HG03442 (cell line): Measurements from ENCODE around the gene ALKBH5.
"Not testable (repeated sequence)": the region's sequence is repeated elsewhere in the genome, so short reads cannot be mapped to it uniquely, and the experiment has no call there.

Source experiments
- ATAC-seq: cut with Tn5 transposase; IDR thresholded peaks from one replicate; pipeline ENCODE4 v1.9.1; 2021; ENCODE audit warnings: mild to moderate bottlenecking, moderate library complexity; ENCODE audit not compliant: unreplicated experiment

Gene ALKBH5

DNA sequence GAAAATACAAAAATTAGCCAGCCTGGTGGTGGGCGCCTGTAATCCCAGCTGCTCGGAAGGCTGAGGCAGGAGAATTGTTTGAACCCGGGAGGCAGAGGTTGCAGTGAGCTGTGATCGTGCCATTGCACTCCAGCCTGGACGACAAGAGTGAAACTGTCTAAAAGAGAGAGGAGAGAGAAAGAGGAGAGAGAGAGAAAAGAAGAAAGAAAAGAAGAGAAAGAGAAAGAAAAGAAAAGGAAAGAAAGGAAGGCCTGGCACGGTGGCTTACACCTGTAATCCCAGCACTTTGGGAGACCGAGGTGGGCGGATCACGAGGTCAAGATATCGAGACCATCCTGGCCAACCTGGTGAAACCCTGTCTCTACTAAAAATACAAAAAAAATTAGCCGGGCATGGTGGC is 33.3 kb downstream of the ALKBH5 start:
- ATAC-seq = not testable (repeated sequence)

DNA sequence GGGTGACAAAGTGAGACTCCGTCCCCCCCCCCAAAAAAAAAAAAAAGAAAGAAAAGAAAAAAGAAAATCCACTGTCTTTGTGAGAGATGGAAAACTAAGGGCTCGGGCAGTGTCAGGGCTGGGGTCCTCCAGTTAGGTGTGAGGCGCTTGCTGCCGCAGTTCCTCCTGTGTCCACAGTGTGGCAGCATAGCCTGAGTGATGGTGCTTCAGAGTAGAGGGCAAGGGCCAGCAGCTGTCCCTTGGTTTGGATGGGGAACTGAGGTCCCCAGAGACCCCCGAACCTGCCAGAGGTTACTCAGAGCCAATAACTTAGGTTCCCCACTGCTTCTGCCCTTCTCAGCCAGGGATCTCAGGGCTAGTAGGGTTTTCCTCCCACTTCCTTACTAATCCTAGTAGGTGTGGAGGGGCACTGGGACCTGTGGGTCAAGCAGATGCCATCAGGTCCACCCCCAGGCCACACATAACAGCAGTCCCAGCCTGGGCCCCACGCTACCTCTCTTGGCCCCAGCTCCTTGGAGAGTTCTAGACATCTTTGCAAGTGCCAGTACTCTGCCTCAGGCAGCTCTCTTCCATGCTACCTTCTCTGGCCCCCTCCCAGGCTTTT is 33.9 kb downstream of the ALKBH5 start:
- no peak for ATAC-seq

DNA sequence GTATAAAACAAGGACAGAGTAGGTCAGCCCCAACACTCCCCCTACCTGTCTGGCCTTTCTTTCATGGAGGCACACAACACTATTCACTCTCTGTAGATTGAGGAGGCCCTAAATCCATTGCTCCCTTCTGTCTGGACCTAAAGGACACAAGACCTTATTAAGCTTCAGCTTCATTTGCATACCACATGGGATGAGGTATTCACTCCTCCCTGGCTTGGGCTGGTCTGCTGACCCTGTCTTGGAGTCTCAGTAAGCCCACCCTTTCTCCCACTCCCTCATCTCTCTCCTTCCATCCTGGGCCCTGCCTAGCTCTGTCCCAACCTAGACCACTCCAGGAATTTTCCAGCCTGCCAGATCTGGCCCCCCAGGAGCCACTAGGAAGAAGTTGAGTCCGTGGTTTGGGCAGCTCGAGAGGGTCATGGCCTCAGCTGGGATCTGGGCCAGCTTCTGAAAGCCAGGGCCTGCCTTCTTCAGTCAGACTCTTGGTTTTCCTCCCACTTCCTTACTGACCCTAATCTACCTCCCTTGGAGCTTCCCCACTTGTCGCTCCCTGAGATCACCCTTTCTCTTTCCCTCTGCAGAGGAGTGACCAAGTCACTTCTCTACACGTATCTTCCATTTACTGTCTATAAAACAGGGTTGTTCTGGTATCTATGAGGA is 35.3 kb downstream of the ALKBH5 start:
- ATAC-seq = no peak

DNA sequence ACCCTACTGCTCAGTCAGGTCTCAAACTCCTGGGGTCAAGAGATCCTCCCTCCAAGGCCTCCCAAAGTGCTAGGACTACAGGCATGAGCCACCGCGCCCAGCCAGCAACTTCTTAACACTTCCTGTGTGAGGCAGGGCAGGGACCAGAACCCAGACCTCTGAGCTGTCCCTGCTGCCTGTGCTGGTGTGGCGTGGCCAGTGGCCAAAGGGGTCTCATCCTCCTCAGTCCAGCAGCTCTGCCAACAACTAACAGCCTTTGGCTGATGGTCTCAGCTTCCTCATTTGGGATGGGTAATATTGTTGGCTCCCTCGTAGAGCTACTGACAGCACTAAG is 40.4 kb downstream of the ALKBH5 start:
- no peak for ATAC-seq

DNA sequence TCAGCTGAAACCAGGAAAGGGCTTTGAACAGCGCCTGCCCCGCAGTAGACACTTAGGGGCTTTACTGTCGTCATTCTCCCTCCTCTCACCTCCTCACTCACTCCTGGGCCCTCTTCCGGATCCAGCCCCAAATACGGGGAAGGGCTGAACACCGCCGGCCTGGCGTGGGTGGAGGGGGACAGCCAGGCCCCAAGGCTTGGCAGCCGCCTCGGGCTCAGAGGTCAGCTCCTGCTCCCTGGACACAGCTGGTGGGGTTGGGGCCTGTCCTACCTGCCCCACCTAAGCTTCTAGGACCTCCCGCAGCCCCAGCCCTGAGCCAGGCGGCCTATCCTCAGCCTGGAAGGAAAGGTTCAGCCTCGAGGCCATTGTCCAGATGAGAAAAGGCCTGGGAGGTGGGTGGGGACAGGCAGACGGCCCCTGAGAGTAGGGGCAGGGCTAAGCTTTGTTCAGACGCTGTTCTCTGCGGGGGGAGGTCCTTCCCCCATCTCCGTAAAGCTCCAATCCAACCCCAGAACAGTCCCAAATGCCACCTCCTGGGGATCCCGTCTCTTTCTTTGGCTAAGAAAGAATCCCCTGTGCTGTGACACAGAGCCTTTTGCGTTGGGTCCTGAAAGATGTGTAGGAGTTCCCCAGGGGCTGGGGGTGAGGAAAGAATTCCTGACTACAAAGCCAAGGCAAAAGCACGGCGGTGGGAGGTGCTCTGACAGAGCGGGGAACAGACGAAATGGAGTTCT is 40.9 kb downstream of the ALKBH5 start:
- no peak for ATAC-seq

DNA sequence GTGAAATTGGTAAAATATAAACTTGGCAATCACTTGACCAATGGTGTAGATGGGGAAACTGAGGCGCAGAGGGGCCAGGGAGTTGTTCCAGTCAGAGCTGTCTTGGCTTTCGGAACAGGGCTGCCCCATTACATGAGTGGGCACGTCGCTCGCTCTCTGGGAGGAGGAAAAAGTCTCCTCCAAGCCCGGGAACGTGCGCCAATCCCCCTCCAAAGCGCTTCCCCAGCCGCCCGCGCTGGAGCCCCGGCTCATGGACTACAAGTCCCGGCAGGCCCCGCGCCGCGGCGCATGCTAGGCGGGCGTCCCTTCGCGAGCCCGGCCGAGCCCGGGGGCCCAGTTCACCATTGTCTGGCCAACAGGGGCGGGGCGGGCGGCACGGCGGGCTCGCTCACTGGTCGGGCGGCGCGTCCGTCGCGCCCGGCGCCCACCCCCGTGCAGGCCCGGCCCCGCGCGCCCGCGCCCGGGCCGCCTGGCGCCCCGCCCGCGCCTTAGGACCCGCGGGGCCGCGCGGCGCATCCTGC is 41.6 kb downstream of the ALKBH5 start, which contains the start of gene LLGL1:
TSS of gene LLGL1 (plus strand) at position 515 of the 521 bp plus-strand sequence. CDS start 48 bp downstream, outside the sequence.
- ATAC-seq = peak; percentile 76

DNA sequence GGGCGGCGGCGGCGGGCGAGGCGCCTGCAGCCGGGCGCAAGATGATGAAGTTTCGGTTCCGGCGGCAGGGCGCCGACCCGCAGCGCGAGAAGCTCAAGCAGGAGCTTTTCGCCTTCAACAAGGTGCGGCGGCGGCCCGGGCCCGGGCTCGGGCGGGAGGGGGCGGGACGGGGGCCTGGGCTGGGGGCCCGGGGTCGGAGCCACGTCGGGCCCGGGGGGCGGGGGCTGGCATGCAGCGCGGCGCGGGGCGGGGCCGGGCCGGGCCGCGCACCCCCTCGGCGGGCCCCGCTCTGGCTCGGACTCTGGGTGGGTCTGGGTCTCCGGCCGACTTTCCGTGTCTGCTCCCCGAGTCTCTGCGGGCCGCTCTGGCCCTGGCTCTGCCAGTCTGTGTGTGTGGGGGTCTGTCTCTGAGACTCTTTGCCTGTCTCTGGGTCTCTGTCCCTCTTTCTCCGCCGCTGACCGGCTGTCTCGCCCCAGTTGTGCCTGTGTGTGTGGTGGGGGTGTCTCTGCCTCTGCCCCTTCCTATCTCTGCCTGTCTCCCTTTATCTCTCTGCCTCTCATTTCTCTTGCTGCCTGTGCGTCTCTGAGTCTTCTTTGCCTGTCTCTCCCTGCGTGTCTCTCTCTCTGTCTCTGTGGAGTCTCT is 42.1 kb downstream of the ALKBH5 start:
- ATAC-seq = peak; percentile 20

DNA sequence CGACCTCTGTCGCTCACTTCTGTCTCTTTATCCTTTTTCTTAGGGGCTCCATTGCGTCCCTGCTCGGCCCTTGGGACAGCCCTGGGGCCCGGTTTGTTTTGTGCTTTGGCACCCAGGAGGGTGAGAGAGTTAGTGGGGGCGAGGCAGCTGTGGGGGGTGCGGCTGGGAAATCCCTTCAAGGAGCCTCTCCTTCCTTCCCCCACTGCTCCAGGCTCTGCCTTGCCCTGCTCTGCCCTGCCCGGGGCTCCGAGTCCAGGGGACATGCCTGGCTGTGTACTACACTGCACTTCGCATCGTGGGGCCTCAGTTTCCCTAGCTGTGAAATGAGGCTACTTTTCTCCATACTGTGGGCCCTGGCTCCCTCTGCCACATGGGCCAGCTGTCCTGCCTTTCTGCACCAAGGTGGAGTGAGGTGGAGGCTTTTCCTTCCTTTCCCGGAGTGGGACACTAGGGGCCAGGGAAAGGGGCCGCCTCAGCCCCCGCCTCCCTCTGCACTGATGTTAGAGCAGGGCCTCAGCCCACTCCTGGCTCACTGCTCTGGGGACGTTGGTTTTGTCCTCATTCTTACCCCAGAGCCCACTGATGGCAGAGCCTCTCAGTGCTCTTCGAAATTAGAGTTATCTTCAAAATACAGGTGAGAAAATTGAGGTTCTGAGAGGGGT is 42.8 kb downstream of the ALKBH5 start:
- ATAC-seq = no peak

DNA sequence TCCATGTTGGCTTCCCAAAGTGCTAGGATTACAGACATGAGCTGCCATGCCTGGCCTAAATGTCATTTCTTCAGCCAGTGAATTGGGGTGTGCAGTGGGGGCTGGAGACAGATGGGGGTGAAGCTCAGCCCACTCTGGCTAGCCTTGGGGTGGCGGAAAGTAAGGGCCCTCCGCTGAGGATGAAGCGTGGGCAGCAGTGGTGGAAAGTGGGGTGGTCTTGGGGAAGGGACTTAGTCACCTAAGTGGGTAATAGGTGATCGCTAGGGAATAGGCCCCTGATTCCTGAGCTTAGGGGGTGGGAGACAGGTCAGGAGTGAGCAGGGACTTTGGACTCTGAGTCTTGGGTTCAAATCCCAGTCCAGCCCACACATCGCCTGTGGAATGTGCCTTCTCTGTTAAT is 44.0 kb downstream of the ALKBH5 start:
- no peak for ATAC-seq

DNA sequence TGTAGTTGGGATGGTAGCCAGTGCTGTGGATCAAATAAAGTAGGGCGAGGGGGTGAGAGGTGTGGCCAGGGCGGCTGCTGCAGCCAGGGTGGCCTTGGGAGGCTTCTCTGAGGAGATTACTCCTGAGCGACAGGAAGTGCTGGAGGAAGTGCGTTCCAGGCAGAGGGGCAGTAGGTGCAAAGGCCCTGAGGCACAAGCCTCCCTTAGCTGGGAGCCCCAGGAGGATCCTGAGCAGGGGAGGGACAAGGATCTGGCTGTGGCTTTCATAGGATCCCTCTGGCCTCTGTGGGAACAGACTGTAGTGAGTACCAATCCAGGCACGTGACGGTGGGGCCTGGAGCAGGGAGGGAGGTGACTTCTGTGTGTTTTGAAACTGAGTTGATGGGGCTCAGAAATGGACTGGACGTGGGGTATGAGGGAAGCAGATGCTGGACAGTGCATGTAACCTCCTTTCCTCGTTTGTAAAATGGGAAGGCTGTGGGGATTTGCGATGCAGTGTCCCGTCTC is 44.6 kb downstream of the ALKBH5 start:
- ATAC-seq = no peak

DNA sequence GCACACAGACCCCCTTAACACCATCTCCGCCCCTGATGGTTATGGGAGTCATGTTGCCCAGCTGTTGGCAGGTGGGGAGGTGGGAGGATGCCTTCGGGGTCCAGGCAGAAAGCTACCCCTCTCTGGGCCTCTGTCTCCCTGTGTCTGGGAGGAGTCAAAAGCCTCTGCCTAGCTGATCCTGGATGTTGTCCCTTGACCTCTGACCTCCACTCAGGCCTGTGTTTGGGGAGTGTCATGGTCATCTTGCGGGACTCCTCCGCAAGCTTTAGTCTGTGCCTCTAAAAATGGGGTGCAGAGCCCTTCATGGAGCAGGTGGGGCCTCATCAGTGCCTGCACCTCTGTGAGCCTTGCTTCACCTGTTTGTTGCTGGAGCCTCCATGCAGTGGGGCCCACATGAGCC is 45.6 kb downstream of the ALKBH5 start:
- no peak for ATAC-seq

DNA sequence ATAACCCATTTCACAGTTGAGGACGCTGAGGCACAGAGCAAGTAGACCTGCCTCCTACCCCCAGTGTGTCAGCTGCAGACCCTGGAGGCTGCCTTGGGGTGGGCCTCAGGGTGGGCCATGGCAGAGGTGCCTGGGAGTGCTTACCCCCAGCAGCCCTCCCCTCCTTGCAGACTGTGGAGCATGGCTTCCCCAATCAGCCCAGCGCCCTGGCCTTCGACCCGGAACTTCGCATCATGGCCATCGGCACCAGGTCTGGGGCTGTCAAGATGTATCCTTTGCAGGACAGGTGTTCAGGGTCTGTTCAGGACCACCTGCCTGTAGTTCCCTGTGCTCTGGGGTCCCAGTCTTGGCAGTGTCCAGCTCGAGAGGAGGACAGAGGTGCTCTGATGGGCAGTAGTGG is 46.1 kb downstream of the ALKBH5 start:
- ATAC-seq = no peak

DNA sequence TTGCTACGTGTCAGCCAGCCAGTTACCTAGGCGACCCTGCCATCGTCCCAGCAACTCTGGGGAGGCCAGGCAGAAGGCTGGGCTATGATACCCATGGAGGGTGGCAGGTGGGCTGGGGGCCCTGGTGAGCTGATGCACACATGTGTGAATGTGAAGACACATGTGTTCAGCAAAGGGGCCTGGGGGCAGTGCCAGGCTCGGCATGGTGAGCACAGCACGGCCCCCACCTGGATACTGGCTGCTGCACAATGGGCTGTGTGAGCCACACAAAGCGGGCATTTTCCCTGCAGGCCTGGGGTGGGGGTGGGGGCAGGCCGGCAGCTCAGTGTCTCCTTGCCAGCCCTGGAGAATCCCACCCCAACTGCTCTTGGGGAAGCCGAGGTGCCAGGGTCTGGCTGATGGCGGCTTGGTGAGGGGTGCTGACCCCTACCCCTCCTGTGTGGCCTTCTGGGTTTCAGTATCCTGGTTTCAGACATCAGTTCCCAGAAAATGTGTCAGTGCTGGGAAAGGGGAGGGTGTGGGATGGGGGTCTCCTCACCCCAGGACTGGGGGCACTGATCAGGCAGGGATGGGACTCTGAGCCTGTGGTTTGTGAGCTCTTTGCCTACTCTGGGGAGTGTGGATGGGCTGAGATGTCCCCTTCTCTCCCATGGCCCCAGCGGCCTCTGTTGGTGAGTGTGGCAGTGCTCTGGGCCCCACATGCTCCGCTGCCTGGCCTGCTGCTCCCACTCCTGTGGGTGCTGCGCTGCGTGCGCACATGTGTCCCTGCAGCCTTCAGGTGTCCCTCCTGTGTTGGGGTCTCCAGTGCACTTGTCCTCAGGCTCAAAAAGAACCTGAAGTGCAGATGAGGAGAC is 46.9 kb downstream of the ALKBH5 start:
- no peak for ATAC-seq

DNA sequence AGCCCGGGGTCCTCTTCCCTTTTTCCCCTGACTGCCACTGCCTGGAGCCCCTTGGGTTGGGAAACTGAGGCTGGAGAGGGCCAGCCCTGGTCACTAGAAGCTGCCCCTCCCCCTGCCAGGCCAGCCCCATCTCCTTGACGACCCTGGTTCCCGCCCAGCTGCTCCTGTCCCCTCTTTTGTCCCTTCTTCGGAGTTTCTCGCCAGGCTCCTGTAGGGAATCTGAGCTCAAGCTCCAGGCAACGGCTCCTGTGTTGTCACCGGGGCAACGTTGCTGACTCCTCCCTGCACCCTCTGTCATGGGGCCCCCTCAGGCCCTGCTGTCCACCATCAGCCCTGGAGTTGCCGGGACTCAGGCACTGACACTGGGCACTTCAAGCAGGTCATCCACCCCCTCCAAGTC is 47.5 kb downstream of the ALKBH5 start:
- no peak for ATAC-seq

DNA sequence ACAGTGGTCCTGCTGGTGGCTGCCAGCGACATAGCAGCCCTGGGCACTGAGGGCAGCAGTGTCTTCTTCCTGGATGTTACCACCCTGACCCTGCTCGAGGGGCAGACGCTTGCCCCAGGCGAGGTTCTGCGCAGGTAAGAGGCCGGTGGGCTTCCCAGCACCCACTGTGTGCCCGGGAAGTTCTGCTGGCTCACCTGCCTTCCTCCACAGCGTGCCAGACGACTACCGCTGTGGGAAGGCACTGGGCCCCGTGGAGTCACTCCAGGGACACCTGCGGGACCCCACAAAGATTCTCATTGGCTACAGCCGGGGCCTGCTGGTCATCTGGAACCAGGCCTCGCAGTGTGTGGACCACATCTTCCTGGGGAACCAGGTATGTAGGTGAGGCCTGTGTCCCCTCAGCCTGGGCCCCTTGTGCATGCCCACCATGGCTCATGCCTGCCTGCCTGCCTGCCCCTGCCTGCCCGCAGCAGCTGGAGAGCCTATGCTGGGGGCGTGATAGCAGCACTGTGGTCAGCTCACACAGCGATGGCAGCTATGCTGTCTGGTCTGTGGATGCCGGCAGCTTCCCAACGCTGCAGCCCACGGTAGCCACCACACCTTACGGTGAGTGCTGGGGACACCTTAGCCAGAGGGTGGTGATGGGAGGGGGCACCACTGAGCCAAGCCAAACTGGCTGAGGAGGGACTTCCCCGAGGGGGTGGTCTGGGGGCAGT is 50.3 kb downstream of the ALKBH5 start:
- no peak for ATAC-seq

DNA sequence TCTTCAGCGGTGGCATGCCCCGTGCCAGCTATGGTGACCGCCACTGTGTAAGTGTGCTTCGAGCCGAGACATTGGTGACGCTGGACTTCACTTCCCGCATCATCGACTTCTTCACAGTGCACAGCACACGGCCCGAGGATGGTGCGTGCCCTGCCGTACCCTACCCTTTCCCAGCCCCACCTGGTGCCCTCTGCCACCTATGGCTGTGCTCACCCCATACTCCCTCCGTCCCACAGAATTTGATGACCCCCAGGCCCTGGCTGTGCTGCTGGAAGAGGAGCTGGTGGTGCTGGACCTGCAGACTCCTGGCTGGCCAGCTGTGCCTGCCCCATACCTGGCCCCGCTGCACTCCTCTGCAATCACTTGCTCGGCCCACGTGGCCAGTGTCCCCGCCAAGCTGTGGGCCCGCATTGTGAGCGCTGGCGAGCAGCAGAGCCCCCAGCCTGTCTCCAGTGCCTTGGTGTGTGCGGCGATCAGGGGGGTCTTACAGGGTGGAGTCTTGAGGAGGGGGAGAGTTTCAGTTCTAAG is 51.3 kb downstream of the ALKBH5 start:
- no peak for ATAC-seq

DNA sequence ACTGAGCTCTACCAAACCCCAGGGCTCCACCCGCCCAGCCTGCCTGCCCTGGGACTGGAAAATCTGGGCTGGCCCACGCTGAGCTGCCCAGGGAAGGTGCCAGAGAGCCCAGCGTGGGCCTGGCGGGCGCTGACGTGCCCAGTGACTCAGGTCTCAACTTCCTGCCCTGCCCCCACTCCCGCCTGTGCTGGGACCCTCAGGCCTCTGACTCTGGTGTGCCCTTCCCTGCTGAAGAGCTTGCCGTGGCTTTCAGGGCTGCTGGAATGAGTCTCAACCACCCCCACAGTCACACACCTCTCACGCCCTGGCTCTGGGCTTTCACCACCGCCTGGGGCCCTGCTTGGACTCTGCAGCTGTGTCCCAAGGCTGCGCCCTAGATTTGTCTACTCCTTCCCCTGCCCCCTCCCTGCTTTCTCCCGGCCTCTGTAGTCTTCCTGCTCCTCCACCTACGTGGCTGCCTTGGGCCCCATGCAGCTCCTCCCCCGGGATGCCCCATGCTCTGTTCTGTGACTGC is 52.2 kb downstream of the ALKBH5 start:
- ATAC-seq = no peak

DNA sequence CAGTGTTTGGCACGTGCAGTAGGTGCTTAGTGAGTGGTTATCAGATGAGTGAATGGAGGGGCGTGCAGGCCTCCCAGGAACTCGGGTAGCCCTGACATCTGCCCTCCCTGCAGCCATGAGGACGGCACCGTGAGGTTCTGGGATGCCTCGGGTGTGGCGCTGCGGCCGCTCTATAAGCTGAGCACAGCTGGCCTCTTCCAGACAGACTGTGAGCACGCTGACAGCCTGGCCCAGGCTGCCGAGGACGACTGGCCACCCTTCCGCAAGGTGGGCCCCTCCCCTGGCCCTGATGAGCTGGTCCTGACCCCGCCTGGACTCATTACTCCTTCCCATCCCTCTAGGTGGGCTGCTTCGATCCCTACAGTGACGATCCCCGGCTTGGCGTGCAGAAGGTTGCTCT is 52.9 kb downstream of the ALKBH5 start:
- no peak for ATAC-seq

DNA sequence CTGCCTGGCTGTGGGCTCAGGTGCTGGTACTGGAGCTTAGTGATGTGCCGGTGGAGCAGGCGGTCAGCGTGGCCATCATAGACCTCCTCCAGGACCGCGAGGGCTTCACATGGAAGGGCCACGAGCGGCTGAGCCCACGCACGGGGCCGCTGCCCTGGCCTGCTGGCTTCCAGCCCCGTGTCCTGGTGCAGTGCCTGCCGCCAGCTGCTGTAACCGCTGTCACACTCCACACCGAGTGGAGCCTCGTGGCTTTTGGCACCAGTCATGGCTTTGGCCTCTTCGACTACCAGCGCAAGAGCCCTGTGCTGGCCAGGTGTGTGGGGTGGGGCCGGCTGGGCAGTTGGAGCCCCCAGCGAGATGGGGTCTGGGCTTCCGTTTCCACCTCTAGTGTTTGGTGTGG is 53.8 kb downstream of the ALKBH5 start:
- ATAC-seq = no peak
